BJ (cell line): ENCODE measurements around the gene MPP3. TPM values are rescaled to one million over a fixed set of nuclear protein-coding genes. Genes with fewer than 3 reads are reported as not detected.
A peak's percentile ranks its signal among the peaks of the same experiment; 100 is the strongest.

Experiments
- CTCF ChIA-PET: fragments of 350-600 bp; formaldehyde crosslinking; extraction: SDS; loops from one replicate; lab custom pipeline; 2021; ENCODE audit warnings: antibody characterized with exemption, inconsistent platforms; lab: Yijun Ruan, JAX
- POLR2A ChIA-PET: fragments of 300-600 bp; sonication (Branson Sonifier 250); formaldehyde crosslinking; extraction: SDS; loops from one replicate; lab custom pipeline; 2021; ENCODE audit warnings: antibody characterized with exemption; lab: Charles Lee
- DNase-seq: peaks from one replicate; pipeline ENCODE4 v3.0.0-alpha.2; 2011; ENCODE audit warnings: low read depth
- H3K27me3 ChIP-seq: 2 replicates; pipeline ENCODE4 v1.6.0; 2011; ENCODE audit warnings: low read length; ENCODE audit not compliant: control insufficient read depth, insufficient read depth
- H3K36me3 ChIP-seq: 2 replicates; pipeline ENCODE4 v1.5.1; 2011; ENCODE audit warnings: low read length; ENCODE audit not compliant: control insufficient read depth, insufficient read depth
- H3K4me3 ChIP-seq: 2 replicates; pipeline ENCODE4 v1.5.1; 2011; ENCODE audit warnings: low read depth, mild to moderate bottlenecking, control low read depth, low read length
- CTCF ChIP-seq: IDR thresholded peaks from 2 replicates; pipeline ENCODE4 v1.5.1; 2011; ENCODE audit warnings: low read depth, mild to moderate bottlenecking, control low read depth, inconsistent platforms, low read length, moderate library complexity; ENCODE audit not compliant: insufficient read depth
- polyA plus RNA-seq: library from polyadenylated mRNA; depleted of rRNA; stranded (reverse); fragments of >200 nt; gene quantifications from 2 replicates; pipeline ENCODE4 v1.2.3, GENCODE V29; 2011

The MPP3 gene
- polyA plus RNA-seq, 1 experiment, result 7.9 TPM

- peak overlapping the region; percentile 96 for H3K4me3 ChIP-seq
- CTCF ChIA-PET, result interaction anchor here (0.7 to 2.6 kb wide), 4 partner anchors 12 to 67 kb away, joined by 3 to 16 read pairs (median 6); partner anchors contain the start of gene CD300LG
- peaks cover 12% of the 10 kb centered on the region for H3K27me3 ChIP-seq
- TF ChIP-seq CTCF, result no peak
- peaks cover under 1% of the 10 kb centered on the region for H3K36me3 ChIP-seq
- no peak for DNase-seq
- POLR2A ChIA-PET, result interaction anchor here (0.6 kb wide), 1 partner anchor 740 kb away, joined by 9 read pairs; no protein-coding TSS in a partner anchor
Observed at GRCh38 chr17:43779145-43780125, 53.5 kb downstream of the MPP3 start.

DNA sequence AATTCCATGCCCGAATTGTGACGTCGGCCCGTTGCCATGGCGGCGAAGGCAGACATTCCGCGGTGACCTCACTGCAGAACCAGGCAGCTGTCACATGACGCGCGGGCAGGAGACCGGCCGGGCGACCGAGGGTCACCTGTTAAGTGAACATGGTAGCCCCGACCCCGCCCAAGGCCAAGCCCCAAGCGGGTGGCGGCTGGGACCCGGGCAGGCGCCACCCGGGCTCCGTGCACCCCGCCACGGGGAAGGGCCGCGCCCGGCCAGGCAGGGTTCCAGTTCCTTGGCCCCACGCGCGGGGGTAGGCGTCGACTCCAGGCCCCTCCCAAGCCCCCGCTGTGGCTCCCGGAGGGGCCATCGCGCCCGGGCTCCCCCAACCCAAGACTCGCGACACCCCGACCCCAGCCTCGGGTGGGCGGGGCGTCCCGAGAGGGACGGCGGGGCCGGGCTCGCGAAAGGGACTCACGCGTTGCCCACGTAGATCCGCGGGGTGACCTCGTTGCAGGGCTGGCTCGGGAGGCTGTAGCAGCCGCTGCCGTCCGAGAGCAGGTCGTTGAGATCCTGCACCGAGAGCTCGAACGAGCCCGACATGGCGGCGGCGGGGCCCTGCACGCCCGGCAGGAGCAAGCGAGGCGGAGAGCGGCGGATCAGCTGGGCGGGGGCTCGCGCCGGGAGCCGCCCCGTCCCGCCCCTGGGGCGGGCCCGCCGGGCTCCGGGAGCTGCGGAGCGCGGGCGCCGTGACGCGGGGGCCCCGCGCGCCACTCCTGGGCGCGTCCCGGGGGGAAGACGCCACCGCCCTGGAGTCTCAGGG lies 54.4 kb downstream of the MPP3 start, which contains the start of gene DUSP3:
TSS of gene DUSP3 (minus strand) at position 641 of the 808 bp plus-strand sequence. CDS start at position 588, 53 bp downstream.
- DNase-seq, result peak; percentile 64
- TF ChIP-seq CTCF, result no peak
- Histone ChIP-seq H3K36me3 (peaks cover 5% of the 10 kb centered on the region), H3K4me3 (peak within 1 kb of the TSS; percentile 96), H3K27me3 (peaks cover 12% of the 10 kb centered on the region)
- POLR2A ChIA-PET, result interaction anchor here (0.6 kb wide), 1 partner anchor 741 kb away, joined by 9 read pairs; no protein-coding TSS in a partner anchor
- CTCF ChIA-PET, result interaction anchor here (0.7 to 2.6 kb wide), 4 partner anchors 11 to 68 kb away, joined by 3 to 16 read pairs (median 5); partner anchors contain the start of gene CD300LG

GRCh38 chr17:43774304-43775250 lies 58.4 kb downstream of the MPP3 start:
- peaks cover 1% of the 10 kb centered on the region for H3K27me3 ChIP-seq
- TF ChIP-seq CTCF, result no peak
- no peak for DNase-seq
- ChIA-PET CTCF (interaction anchor here (0.8 to 2.6 kb wide), 7 partner anchors 8 to 133 kb away, joined by 3 to 15 read pairs (median 5); partner anchors contain the start of genes CD300LG and MPP2), POLR2A (no interaction called here)
- no peak overlapping the region for H3K4me3 ChIP-seq
- peaks cover 15% of the 10 kb centered on the region for H3K36me3 ChIP-seq

DNA sequence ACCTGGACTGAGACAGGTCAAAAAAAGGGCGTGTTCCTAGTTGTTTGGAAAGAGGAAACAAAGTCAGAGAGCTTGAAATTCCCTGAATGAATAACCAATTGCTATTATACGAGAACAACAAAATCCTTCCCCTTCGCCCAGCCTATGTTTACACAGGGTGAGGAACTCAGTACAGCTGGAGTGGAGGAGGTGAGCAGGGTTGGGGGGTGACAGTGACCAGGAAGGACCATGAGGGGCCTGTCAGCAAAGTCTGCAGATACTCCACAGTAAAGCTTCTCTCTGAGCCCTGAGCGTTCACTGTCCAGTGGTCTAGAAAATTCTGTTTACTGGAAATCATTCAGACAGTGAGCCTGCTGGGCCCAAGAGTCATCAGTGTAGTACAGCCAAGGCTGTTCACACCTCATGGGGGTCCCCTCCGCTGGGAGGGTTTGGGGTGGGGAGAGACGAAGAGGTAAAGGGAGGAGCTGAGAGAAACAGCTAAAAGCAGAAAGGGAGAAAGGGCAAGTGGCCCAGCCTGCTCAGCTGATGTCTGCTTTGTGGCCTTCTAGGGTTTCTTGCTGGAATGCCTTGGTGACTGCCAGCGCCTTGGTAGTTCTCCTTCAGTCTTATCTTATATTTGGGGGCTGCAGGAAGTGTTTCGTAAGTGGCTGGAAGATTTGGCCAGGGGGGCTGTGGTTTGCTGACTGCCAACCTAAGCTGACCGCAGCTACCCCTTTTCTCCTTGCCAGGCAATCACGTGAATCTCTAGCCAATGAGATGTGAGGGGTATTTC lies 59.9 kb downstream of the MPP3 start:
- no peaks in the 10 kb centered on the region for H3K27me3 ChIP-seq
- H3K4me3 ChIP-seq, result no peak overlapping the region
- no peak for TF ChIP-seq CTCF
- DNase-seq, result no peak
- H3K36me3 ChIP-seq, result peaks cover 25% of the 10 kb centered on the region
- POLR2A ChIA-PET, result no interaction called here
- CTCF ChIA-PET, result interaction anchor here (0.8 to 1.3 kb wide), 3 partner anchors 10 to 14 kb away, joined by 3 to 5 read pairs (median 3); no protein-coding TSS in a partner anchor
